ENCODE results near the gene PTPN11. TPM values are rescaled to one million over a fixed set of nuclear protein-coding genes. Genes with fewer than 3 reads are reported as not detected.
A peak's percentile ranks its signal among the peaks of the same experiment; 100 is the strongest.

Gene PTPN11
- total RNA-seq, 1 experiment from 2014 or later = 181 TPM

DNA sequence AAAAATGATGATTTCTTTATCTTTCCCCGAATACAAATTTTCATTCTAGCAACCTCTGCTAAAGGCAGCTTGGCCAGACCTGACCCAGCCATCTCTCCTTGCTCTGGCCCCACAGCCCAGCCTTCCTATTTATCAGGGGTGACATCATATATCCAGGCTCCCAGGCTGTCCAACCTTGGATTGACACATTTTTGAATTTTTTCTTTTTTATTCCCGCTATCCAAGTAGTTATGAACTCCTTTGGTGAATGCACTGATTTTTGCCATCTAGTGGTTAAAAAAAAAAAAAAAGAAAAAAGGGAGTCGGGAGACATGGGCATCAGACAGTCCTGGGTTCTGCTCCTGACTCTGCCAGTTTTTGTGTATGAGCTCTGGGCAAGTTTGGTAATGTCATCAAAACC lies 120.5 kb downstream of the PTPN11 start:
- H3K4me2 ChIP-seq (ENCODE audit: low read length) = no peak overlapping the region
- no peaks in the 10 kb centered on the region for H3K27me3 ChIP-seq (ENCODE audit: insufficient read depth, low read length)
- no peak for DNase-seq (ENCODE audit: low read depth, low spot score)
- no peaks in the 10 kb centered on the region for H4K20me1 ChIP-seq (ENCODE audit: insufficient read depth)
- peak; percentile 33 for ATAC-seq
- POLR2A ChIA-PET = no interaction called here
- H3K9me2 ChIP-seq (ENCODE audit: insufficient read depth) = no peaks in the 10 kb centered on the region
- H3K4me3 ChIP-seq (replicated peaks in 1 of 2; ENCODE audit: low read depth in 1 of 2, low read length in 2 of 2) = no peak overlapping the region
- intact Hi-C loops (cut with micrococcal nuclease) = no loop called here
- H2AFZ ChIP-seq (ENCODE audit: low read depth, low read length, poor library complexity, severe bottlenecking) = no peak overlapping the region
- BruUV-seq (replicated peaks) = no TSS peak
- H3K9me3 ChIP-seq (ENCODE audit: control insufficient read depth in 1 of 2, insufficient read depth in 1 of 2, low read depth in 1 of 2, low read length in 2 of 2) = no peaks in the 10 kb centered on the region
- CTCF ChIA-PET = interaction anchor here (1.1 kb wide), 1 partner anchor 89 kb away, joined by 3 read pairs; no protein-coding TSS in a partner anchor
- H3K4me1 ChIP-seq (ENCODE audit: control insufficient read depth in 1 of 2, insufficient read depth in 2 of 2, low read length in 2 of 2) = peaks cover 8 to 16% of the 10 kb centered on the region in 2 experiments; a peak in 2 of 4 replicates
- H3K27ac ChIP-seq (ENCODE audit: low read depth, low read length) = no peak overlapping the region
- no peak overlapping the region for H3K9ac ChIP-seq (ENCODE audit: low read length)
- no peaks in the 10 kb centered on the region for H3K36me3 ChIP-seq (ENCODE audit: control insufficient read depth in 1 of 2, insufficient read depth in 2 of 2, low read length in 2 of 2)
- H3K79me2 ChIP-seq (ENCODE audit: insufficient read depth, low read length) = no peaks in the 10 kb centered on the region
- TF ChIP-seq EZH2phosphoT487 (IDR thresholded peaks at IDR 0.05; ENCODE audit: borderline replicate concordance) = no peak
- peak in 2 of 3 experiments; percentile 16 to 41; a peak in 2 of 6 replicates for TF ChIP-seq CTCF (IDR thresholded peaks at IDR 0.05 in 2 of 3, conservative IDR thresholded peaks at IDR 0.05 in 1 of 3; ENCODE audit: borderline replicate concordance in 1 of 3, insufficient read depth in 1 of 3, low read depth in 2 of 3, low read length in 2 of 3)
- peak; percentile 24; the same call in 1 of the 2 replicates for TF ChIP-seq RAD21 (IDR thresholded peaks at IDR 0.05; ENCODE audit: low read depth)
- RAD21 ChIA-PET (ENCODE audit: low non-redundant PET in 1 of 2, low total read pairs in 2 of 2, uncharacterized antibody in 2 of 2, unreplicated experiment in 2 of 2) = no interaction called here

- peaks cover 8 to 14% of the 10 kb centered on the region in 2 experiments; a peak in 2 of 4 replicates for H3K4me1 ChIP-seq (ENCODE audit: control insufficient read depth in 1 of 2, insufficient read depth in 2 of 2, low read length in 2 of 2)
- CTCF ChIA-PET = no interaction called here
- no peak overlapping the region for H2AFZ ChIP-seq (ENCODE audit: low read depth, low read length, poor library complexity, severe bottlenecking)
Observed at GRCh38 chr12:112540021-112540420, 121.3 kb downstream of the PTPN11 start.

More at GRCh38 chr12:112540021-112540420, 121.3 kb downstream of the PTPN11 start:
- H3K36me3 ChIP-seq (ENCODE audit: control insufficient read depth in 1 of 2, insufficient read depth in 2 of 2, low read length in 2 of 2) = no peaks in the 10 kb centered on the region
- H3K4me3 ChIP-seq (replicated peaks in 1 of 2; ENCODE audit: low read depth in 1 of 2, low read length in 2 of 2) = no peak overlapping the region
- ATAC-seq (no peak), DNase-seq (ENCODE audit: low read depth, low spot score) (no peak)
- H3K27me3 ChIP-seq (ENCODE audit: insufficient read depth, low read length) = no peaks in the 10 kb centered on the region
- H3K4me2 ChIP-seq (ENCODE audit: low read length) = no peak overlapping the region
- BruUV-seq (replicated peaks) = no TSS peak
- no peaks in the 10 kb centered on the region for H3K9me3 ChIP-seq (ENCODE audit: control insufficient read depth in 1 of 2, insufficient read depth in 1 of 2, low read depth in 1 of 2, low read length in 2 of 2)
- TF ChIP-seq FOSL1 (IDR thresholded peaks at IDR 0.05; ENCODE audit: low read depth) = no peak
- no peak for TF ChIP-seq SRF (IDR thresholded peaks at IDR 0.05; ENCODE audit: low read depth)
- no peak for TF ChIP-seq TCF7L2 (IDR thresholded peaks at IDR 0.05; ENCODE audit: borderline replicate concordance, extremely low read depth, insufficient read depth, insufficient read length)
- TF ChIP-seq POLR2AphosphoS5 (IDR thresholded peaks at IDR 0.05; ENCODE audit: low read depth, low read length) = no peak
- no peak for TF ChIP-seq ELF1 (IDR thresholded peaks at IDR 0.05; ENCODE audit: borderline replicate concordance, low read depth)
- no peak overlapping the region for H3K27ac ChIP-seq (ENCODE audit: low read depth, low read length)
- H4K20me1 ChIP-seq (ENCODE audit: insufficient read depth) = no peaks in the 10 kb centered on the region
- no peaks in the 10 kb centered on the region for H3K9me2 ChIP-seq (ENCODE audit: insufficient read depth)
- intact Hi-C loops (cut with micrococcal nuclease) = no loop called here
- H3K9ac ChIP-seq (ENCODE audit: low read length) = no peak overlapping the region
- ChIA-PET POLR2A (no interaction called here), RAD21 (ENCODE audit: low non-redundant PET in 1 of 2, low total read pairs in 2 of 2, uncharacterized antibody in 2 of 2, unreplicated experiment in 2 of 2) (no interaction called here)
- H3K79me2 ChIP-seq (ENCODE audit: insufficient read depth, low read length) = no peaks in the 10 kb centered on the region

All from HCT116 (cell line).